HepG2 (cell line): ENCODE measurements around the gene TCEANC. TPM values are rescaled to one million over a fixed set of nuclear protein-coding genes. Genes with fewer than 3 reads are reported as not detected.

Source experiments
- ATAC-seq: fragments of 200-7000 bp; cut with Tn5 transposase; 3 replicates; pipeline ENCODE4 v1.9.1; 2020; ENCODE audit warnings: mild to moderate bottlenecking, moderate library complexity
- BruUV-seq: library from RNA; stranded (reverse); fragments of 400-500 nt; replicated peaks from 2 replicates; lab custom pipeline; 2021; lab: Mats Ljungman, UMichigan
- CTCF ChIA-PET: fragments of 300-600 bp; formaldehyde crosslinking; extraction: SDS; loops from one replicate; lab custom pipeline; 2021; ENCODE audit warnings: low total read pairs, inconsistent platforms, low intra/inter-chr PET ratio; lab: Yijun Ruan, JAX
- POLR2A ChIA-PET: fragments of 350-600 bp; sonication (Branson Sonifier 250); formaldehyde crosslinking; loops from one replicate; lab custom pipeline; 2020; ENCODE audit warnings: antibody characterized with exemption, inconsistent platforms; lab: Yijun Ruan, JAX
- DNase-seq: peaks from one replicate; pipeline ENCODE4 v3.0.0-alpha.2; 2015; ENCODE audit warnings: low spot score
- FAIRE-seq: peaks from 3 replicates; lab custom pipeline; 2011; peaks lifted over from hg19 to GRCh38; lab: Jason Lieb, UNC
- H2AFZ ChIP-seq: one replicate; pipeline ENCODE4 v1.6.1; 2011; ENCODE audit warnings: low read length, inconsistent platforms
- H3K27ac ChIP-seq: fragments of 300-600 bp; 3 replicates; pipeline ENCODE4 v1.8.0; 2011; ENCODE audit warnings: mixed run types, mild to moderate bottlenecking, mixed read lengths, low read length, inconsistent platforms; ENCODE audit not compliant: insufficient read depth; ENCODE audit errors: extremely low read length
- H3K27me3 ChIP-seq, 2 experiments: fragments of 200-600 bp in 1 of 2; 2 replicates in 1 of 2; 3 replicates in 1 of 2; pipeline versions ENCODE4 v1.6.0 to v1.8.0; 2011; ENCODE audit warnings: low read length in 2 of 2, mild to moderate bottlenecking in 2 of 2, moderate library complexity in 2 of 2, inconsistent platforms in 1 of 2; ENCODE audit not compliant: insufficient read depth in 2 of 2, control insufficient read depth in 1 of 2
- H3K36me3 ChIP-seq, 2 experiments: fragments of 200-600 bp in 1 of 2; replicated peaks in 1 of 2; 2 replicates in 1 of 2; 3 replicates in 1 of 2; pipeline versions ENCODE4 v1.5.1 to v1.8.0; 2011; ENCODE audit warnings: low read length in 2 of 2, inconsistent platforms in 1 of 2; ENCODE audit not compliant: insufficient read depth in 2 of 2, control insufficient read depth in 1 of 2
- H3K4me1 ChIP-seq: 2 replicates; pipeline ENCODE4 v1.5.1; 2012; ENCODE audit warnings: low read length, inconsistent platforms; ENCODE audit not compliant: insufficient read depth
- H3K4me2 ChIP-seq: 2 replicates; pipeline ENCODE4 v1.6.0; 2011; ENCODE audit warnings: low read depth, low read length, inconsistent platforms
- H3K4me3 ChIP-seq, 3 experiments: fragments of 200-600 bp in 1 of 3; sonication (generic), shearing (Covaris generic) in 1 of 3; replicated peaks in 1 of 3; 2 replicates each; pipeline ENCODE4 v1.5.1; 2011 to 2016; ENCODE audit warnings: low read length in 3 of 3, inconsistent platforms in 2 of 3, low read depth in 2 of 3, mild to moderate bottlenecking in 2 of 3, control low read depth in 1 of 3, mixed read lengths in 1 of 3; ENCODE audit not compliant: insufficient read depth in 1 of 3
- H3K79me2 ChIP-seq: one replicate; pipeline ENCODE4 v1.6.1; 2011; ENCODE audit warnings: low read length, inconsistent platforms; ENCODE audit not compliant: insufficient read depth
- H3K9ac ChIP-seq: 2 replicates; pipeline ENCODE4 v1.6.0; 2011; ENCODE audit warnings: mild to moderate bottlenecking, low read depth, low read length, inconsistent platforms; ENCODE audit not compliant: insufficient read depth
- H3K9me3 ChIP-seq: 2 replicates; pipeline ENCODE4 v1.5.1; 2012; ENCODE audit warnings: mild to moderate bottlenecking, low read length
- H4K20me1 ChIP-seq: 2 replicates; pipeline ENCODE4 v1.6.0; 2011; ENCODE audit warnings: inconsistent platforms, mild to moderate bottlenecking, low read length, moderate library complexity; ENCODE audit not compliant: insufficient read depth
- CBX5 ChIP-seq: sonication (generic); formaldehyde crosslinking; IDR thresholded peaks from 2 replicates; pipeline ENCODE4 v1.4.0; 2020; ENCODE audit warnings: missing genetic modification reagents, borderline replicate concordance
- IKZF1 ChIP-seq: fragments of 450-650 bp; IDR thresholded peaks from 2 replicates; pipeline ENCODE4 v1.7.1; 2016
- KLF12 ChIP-seq: sonication (generic); formaldehyde crosslinking; IDR thresholded peaks from 2 replicates; pipeline ENCODE4 v1.4.0; 2020; ENCODE audit warnings: missing genetic modification reagents, borderline replicate concordance
- PAF1 ChIP-seq: IDR thresholded peaks from 2 replicates; pipeline ENCODE4 v1.6.1; 2016; ENCODE audit warnings: missing genetic modification reagents, missing compliant biosample characterization
- SMARCE1 ChIP-seq: fragments of 450-650 bp; IDR thresholded peaks from 2 replicates; pipeline ENCODE4 v1.6.1; 2017; ENCODE audit warnings: borderline replicate concordance
- ZEB1 ChIP-seq: IDR thresholded peaks from 2 replicates; pipeline ENCODE4 v1.6.1; 2012; ENCODE audit warnings: mild to moderate bottlenecking, low read depth, inconsistent platforms; ENCODE audit not compliant: insufficient replicate concordance
- ZNF121 ChIP-seq: sonication (generic); formaldehyde crosslinking; IDR thresholded peaks from 2 replicates; pipeline ENCODE4 v1.5.0; 2020; ENCODE audit warnings: mild to moderate bottlenecking, missing genetic modification reagents
- ZNF709 ChIP-seq: sonication (generic); formaldehyde crosslinking; IDR thresholded peaks from 2 replicates; pipeline ENCODE4 v1.5.0; 2020; ENCODE audit warnings: mild to moderate bottlenecking, missing genetic modification reagents
- ZNF781 ChIP-seq: sonication (generic); formaldehyde crosslinking; IDR thresholded peaks from 2 replicates; pipeline ENCODE4 v1.5.1; 2020; ENCODE audit warnings: borderline replicate concordance, mild to moderate bottlenecking, missing genetic modification reagents; ENCODE audit errors: not compliant biosample characterization
- WGBS: methylation state at CpG from one replicate; pipeline ENCODE4 v1.1.6; 2017; ENCODE audit warnings: low lambda C conversion rate; 5-methylcytosine and 5-hydroxymethylcytosine counted together
- in situ Hi-C: cut with HindIII; loops from 2 replicates; pipeline ENCODE4 v1.10.0; 2017; ENCODE audit warnings: low pct_unique_long_range_greater_than_20kb; ENCODE audit not compliant: extremely low pct_ligation_motif_present
- intact Hi-C: fragments of 100-400 bp; cut with micrococcal nuclease; formaldehyde crosslinking; loops from one replicate; pipeline ENCODE4 v1.10.0; 2022; ENCODE audit not compliant: unreplicated experiment
- polyA plus RNA-seq, 8 experiments: library from polyadenylated mRNA; depleted of rRNA in 3 of 8; stranded (reverse) in 7 of 8; unstranded in 1 of 8; fragments of >200 nt; fragmentation: Illumina TruSeq in 4 of 8; extraction: Trizol in 4 of 8; gene quantifications; 2 replicates each; pipeline versions ENCODE4 v1.2.1 to v1.2.3, GENCODE V29; 2011 to 2016; ENCODE audit warnings: low read depth in 4 of 8, missing spikeins in 1 of 8, mixed read lengths in 1 of 8; ENCODE audit not compliant: insufficient read depth in 1 of 8
- total RNA-seq, 5 experiments: library from RNA; depleted of rRNA; stranded (reverse); fragments of >200 nt; fragmentation: Illumina TruSeq; extraction: Trizol; gene quantifications; 2 replicates each; pipeline ENCODE4 v1.2.3, GENCODE V29; 2016; ENCODE audit warnings: low read depth in 1 of 5
- TF ChIP-seq, protein P1 (sequence below): sonication (generic); formaldehyde crosslinking; IDR thresholded peaks from one replicate; pipeline ENCODE4 v1.5.1; 2020; ENCODE audit warnings: mild to moderate bottlenecking, missing genetic modification reagents; ENCODE audit errors: not compliant biosample characterization

The TCEANC gene
- total and polyA plus RNA-seq, 2 of the 13 experiments (the other 11 are each of a cell fraction or from before 2014, with no cell fraction given) = 0.51 to 0.97 TPM

DNA sequence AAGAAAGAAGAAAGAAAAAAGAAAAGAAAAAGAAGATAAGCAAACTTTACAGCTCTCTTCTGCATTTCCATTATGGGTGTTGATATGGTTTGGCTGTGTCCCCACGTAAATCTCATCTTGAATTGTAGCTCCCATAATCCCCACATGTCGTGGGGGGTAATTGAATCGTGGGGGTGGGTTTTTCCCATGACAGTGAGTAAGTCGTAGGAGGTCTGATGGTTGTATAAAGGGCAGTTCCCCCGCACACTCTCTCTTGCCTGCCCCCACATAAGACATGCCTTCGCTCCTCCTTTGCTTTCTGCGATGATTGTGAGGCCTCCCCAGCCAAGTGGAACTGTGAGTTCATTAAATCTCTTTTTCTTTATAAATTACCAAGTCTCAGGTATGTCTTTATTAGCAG lies 28.7 kb downstream of the TCEANC start:
- FAIRE-seq = no peak
- POLR2A ChIA-PET = no interaction called here

More for the DNA sequence above, 28.7 kb downstream of the TCEANC start:
- in situ Hi-C loops = no loop called here
- ATAC-seq (no peak), DNase-seq (no peak)
- H3K4me2 ChIP-seq = no peak overlapping the region
- TF ChIP-seq KLF12 (CRISPR knock-in tag) = no peak
- no peak for TF ChIP-seq ZNF781 (CRISPR knock-in tag)
- no peak for TF ChIP-seq ZNF709 (CRISPR knock-in tag)
- TF ChIP-seq SMARCE1 = no peak
- TF ChIP-seq, protein P1, sequence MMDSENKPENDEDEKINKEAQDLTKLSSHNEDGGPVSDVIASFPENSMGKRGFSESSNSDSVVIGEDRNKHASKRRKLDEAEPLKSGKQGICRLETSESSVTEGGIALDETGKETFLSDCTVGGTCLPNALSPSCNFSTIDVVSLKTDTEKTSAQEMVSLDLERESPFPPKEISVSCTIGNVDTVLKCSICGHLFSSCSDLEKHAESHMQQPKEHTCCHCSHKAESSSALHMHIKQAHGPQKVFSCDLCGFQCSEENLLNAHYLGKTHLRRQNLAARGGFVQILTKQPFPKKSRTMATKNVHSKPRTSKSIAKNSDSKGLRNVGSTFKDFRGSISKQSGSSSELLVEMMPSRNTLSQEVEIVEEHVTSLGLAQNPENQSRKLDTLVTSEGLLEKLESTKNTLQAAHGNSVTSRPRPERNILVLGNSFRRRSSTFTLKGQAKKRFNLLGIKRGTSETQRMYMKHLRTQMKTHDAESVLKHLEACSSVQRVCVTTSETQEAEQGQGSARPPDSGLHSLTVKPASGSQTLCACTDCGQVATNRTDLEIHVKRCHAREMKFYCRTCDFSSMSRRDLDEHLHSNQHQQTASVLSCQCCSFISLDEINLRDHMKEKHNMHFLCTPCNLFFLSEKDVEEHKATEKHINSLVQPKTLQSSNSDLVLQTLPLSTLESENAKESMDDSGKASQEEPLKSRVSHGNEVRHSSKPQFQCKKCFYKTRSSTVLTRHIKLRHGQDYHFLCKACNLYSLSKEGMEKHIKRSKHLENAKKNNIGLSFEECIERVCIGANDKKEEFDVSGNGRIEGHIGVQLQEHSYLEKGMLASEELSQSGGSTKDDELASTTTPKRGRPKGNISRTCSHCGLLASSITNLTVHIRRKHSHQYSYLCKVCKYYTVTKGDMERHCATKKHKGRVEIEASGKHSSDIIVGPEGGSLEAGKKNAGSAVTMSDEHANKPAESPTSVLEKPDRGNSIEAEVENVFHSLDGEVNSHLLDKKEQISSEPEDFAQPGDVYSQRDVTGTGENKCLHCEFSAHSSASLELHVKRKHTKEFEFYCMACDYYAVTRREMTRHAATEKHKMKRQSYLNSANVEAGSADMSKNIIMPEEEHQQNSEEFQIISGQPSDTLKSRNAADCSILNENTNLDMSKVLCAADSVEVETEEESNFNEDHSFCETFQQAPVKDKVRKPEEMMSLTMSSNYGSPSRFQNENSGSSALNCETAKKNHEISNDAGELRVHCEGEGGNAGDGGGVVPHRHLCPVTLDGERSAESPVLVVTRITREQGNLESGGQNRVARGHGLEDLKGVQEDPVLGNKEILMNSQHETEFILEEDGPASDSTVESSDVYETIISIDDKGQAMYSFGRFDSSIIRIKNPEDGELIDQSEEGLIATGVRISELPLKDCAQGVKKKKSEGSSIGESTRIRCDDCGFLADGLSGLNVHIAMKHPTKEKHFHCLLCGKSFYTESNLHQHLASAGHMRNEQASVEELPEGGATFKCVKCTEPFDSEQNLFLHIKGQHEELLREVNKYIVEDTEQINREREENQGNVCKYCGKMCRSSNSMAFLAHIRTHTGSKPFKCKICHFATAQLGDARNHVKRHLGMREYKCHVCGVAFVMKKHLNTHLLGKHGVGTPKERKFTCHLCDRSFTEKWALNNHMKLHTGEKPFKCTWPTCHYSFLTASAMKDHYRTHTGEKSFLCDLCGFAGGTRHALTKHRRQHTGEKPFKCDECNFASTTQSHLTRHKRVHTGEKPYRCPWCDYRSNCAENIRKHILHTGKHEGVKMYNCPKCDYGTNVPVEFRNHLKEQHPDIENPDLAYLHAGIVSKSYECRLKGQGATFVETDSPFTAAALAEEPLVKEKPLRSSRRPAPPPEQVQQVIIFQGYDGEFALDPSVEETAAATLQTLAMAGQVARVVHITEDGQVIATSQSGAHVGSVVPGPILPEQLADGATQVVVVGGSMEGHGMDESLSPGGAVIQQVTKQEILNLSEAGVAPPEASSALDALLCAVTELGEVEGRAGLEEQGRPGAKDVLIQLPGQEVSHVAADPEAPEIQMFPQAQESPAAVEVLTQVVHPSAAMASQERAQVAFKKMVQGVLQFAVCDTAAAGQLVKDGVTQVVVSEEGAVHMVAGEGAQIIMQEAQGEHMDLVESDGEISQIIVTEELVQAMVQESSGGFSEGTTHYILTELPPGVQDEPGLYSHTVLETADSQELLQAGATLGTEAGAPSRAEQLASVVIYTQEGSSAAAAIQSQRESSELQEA = no peak
- TF ChIP-seq IKZF1 = no peak
- TF ChIP-seq ZNF121 (CRISPR knock-in tag) = no peak
- no peak for TF ChIP-seq CBX5
- TF ChIP-seq PAF1 (CRISPR knock-in tag) = no peak
- no peak for TF ChIP-seq ZEB1
- no peaks in the 10 kb centered on the region for H3K27me3 ChIP-seq
- WGBS = 62% methylated on average over 7 of the region's 7 CpGs
- H3K9ac ChIP-seq = no peak overlapping the region
- no TSS peak for BruUV-seq
- H3K27ac ChIP-seq = no peak overlapping the region
- H3K79me2 ChIP-seq = no peaks in the 10 kb centered on the region
- H2AFZ ChIP-seq = no peak overlapping the region
- no peaks in the 10 kb centered on the region for H4K20me1 ChIP-seq
- no peak overlapping the region for H3K4me3 ChIP-seq
- H3K9me3 ChIP-seq = no peaks in the 10 kb centered on the region
- no peaks in the 10 kb centered on the region for H3K4me1 ChIP-seq
- CTCF ChIA-PET = no interaction called here
- no peaks in the 10 kb centered on the region for H3K36me3 ChIP-seq
- intact Hi-C loops = no loop called here
